Suppressor macrophage treated with lipopolysaccharide for 1 hour (primary cell): ENCODE results near the gene CDC27.
"Not testable (repeated sequence)": the region's sequence is repeated elsewhere in the genome, so short reads cannot be mapped to it uniquely, and the experiment has no call there.

Experiments used
- DNase-seq, 3 donors: peaks; one replicate each; pipeline ENCODE4 v3.0.0-alpha.2; 2020 to 2022

The CDC27 gene

GRCh38 chr17:47219621-47220475 lies 30.8 kb upstream of the CDC27 start:
- no peak for DNase-seq

GRCh38 chr17:47218896-47219430 lies 29.9 kb upstream of the CDC27 start:
- no peak for DNase-seq

- not testable (repeated sequence) for DNase-seq
These were observed 28.2 kb upstream of the CDC27 start for GRCh38 chr17:47217279-47217678.

- DNase-seq = peak in 1 of 3 donors; percentile 34
These were observed 27.7 kb upstream of the CDC27 start for GRCh38 chr17:47216821-47217220.

GRCh38 chr17:47214931-47215330 lies 25.8 kb upstream of the CDC27 start:
- DNase-seq = no peak

- DNase-seq = no peak
These were observed 24.4 kb upstream of the CDC27 start for GRCh38 chr17:47213540-47213939.

- DNase-seq = no peak
These were observed 23.4 kb upstream of the CDC27 start for GRCh38 chr17:47212458-47212857.

GRCh38 chr17:47210779-47211178 lies 21.7 kb upstream of the CDC27 start:
- DNase-seq = no peak

- no peak for DNase-seq
These were observed 21.0 kb upstream of the CDC27 start for GRCh38 chr17:47210105-47210504.

GRCh38 chr17:47209499-47209898 lies 20.4 kb upstream of the CDC27 start:
- DNase-seq = no peak

GRCh38 chr17:47208744-47209488 lies 19.8 kb upstream of the CDC27 start, which contains the start of gene MYL4:
Gene MYL4, plus strand, starts transcription at chr17:47209348. Its CDS starts 75 bp downstream, at chr17:47209423.
- DNase-seq = no peak

- DNase-seq = no peak
These were observed 18.3 kb upstream of the CDC27 start for GRCh38 chr17:47207143-47208067.

GRCh38 chr17:47205419-47205963 lies 16.4 kb upstream of the CDC27 start:
- peak; percentile 15 to 24 (median 23) for DNase-seq

- peak; percentile 73 to 83 (median 80) for DNase-seq
These were observed 15.8 kb upstream of the CDC27 start for GRCh38 chr17:47204722-47205418.

GRCh38 chr17:47203984-47204721 lies 15.1 kb upstream of the CDC27 start:
- DNase-seq = peak; percentile 28 to 41 (median 31)

GRCh38 chr17:47201166-47201565 lies 12.1 kb upstream of the CDC27 start:
- DNase-seq = no peak

GRCh38 chr17:47200325-47200664 lies 11.2 kb upstream of the CDC27 start:
- DNase-seq = peak; percentile 54 to 75 (median 73)

GRCh38 chr17:47199627-47200324 lies 10.7 kb upstream of the CDC27 start:
- peak; percentile 67 to 86 (median 81) for DNase-seq

GRCh38 chr17:47197821-47198220 lies 8.7 kb upstream of the CDC27 start:
- no peak for DNase-seq

GRCh38 chr17:47193931-47194511 lies 4.9 kb upstream of the CDC27 start:
- DNase-seq = no peak
